Activated CD8-positive, alpha-beta memory T cell treated with anti-CD3 and anti-CD28 coated beads, Interleukin-2, amount 50 U/mL, for 1 hour (primary cell): ENCODE data around the gene PRIMA1.

ENCODE experiments used
- DNase-seq: peaks from one replicate; pipeline ENCODE4 v3.0.0-alpha.2; 2020; ENCODE audit errors: extremely low read depth

PRIMA1 gene

GRCh38 chr14:93757206-93757605 is 31.1 kb downstream of the PRIMA1 start:
- no peak for DNase-seq

GRCh38 chr14:93753647-93754046 is 34.6 kb downstream of the PRIMA1 start:
- no peak for DNase-seq

- DNase-seq = no peak
Measured at GRCh38 chr14:93752980-93753561, 35.2 kb downstream of the PRIMA1 start.

GRCh38 chr14:93751946-93752655 is 36.2 kb downstream of the PRIMA1 start:
- DNase-seq = no peak

GRCh38 chr14:93749076-93749420 is 39.2 kb downstream of the PRIMA1 start:
- no peak for DNase-seq

GRCh38 chr14:93748208-93749075 is 39.8 kb downstream of the PRIMA1 start:
- DNase-seq = no peak

- no peak for DNase-seq
Measured at GRCh38 chr14:93747560-93747959, 40.7 kb downstream of the PRIMA1 start.

- no peak for DNase-seq
Measured at GRCh38 chr14:93747102-93747501, 41.2 kb downstream of the PRIMA1 start.

- no peak for DNase-seq
Measured at GRCh38 chr14:93745603-93746273, 42.5 kb downstream of the PRIMA1 start.

- DNase-seq = no peak
Measured at GRCh38 chr14:93744876-93745275, 43.4 kb downstream of the PRIMA1 start.

- no peak for DNase-seq
Measured at GRCh38 chr14:93744176-93744575, 44.1 kb downstream of the PRIMA1 start.

GRCh38 chr14:93743270-93744060 is 44.8 kb downstream of the PRIMA1 start:
- no peak for DNase-seq

GRCh38 chr14:93742761-93743160 is 45.5 kb downstream of the PRIMA1 start:
- DNase-seq = no peak

- no peak for DNase-seq
Measured at GRCh38 chr14:93741556-93742230, 46.6 kb downstream of the PRIMA1 start.

- no peak for DNase-seq
Measured at GRCh38 chr14:93737634-93738033, 50.7 kb downstream of the PRIMA1 start.

- DNase-seq = no peak
Measured at GRCh38 chr14:93736378-93737014, 51.8 kb downstream of the PRIMA1 start.

GRCh38 chr14:93735206-93735605 is 53.1 kb downstream of the PRIMA1 start:
- DNase-seq = no peak

- no peak for DNase-seq
Measured at GRCh38 chr14:93734086-93734822, 54.0 kb downstream of the PRIMA1 start.

GRCh38 chr14:93733631-93734030 is 54.7 kb downstream of the PRIMA1 start:
- DNase-seq = no peak

GRCh38 chr14:93733231-93733630 is 55.1 kb downstream of the PRIMA1 start:
- DNase-seq = no peak
